Skin epidermis (tissue), 12 donors: Measurements from ENCODE around the gene SORCS2.

ENCODE experiments used
- H3K27ac ChIP-seq, 21 experiments: fragments of 200-600 bp; sonication (generic) in 11 of 21; one replicate each; pipeline ENCODE4 v1.5.0; 2020; ENCODE audit warnings: mild to moderate bottlenecking in 3 of 21, inconsistent platforms in 2 of 21, moderate library complexity in 2 of 21
- H3K4me3 ChIP-seq, 7 experiments: fragments of 200-600 bp; sonication (generic) in 2 of 7; one replicate each; pipeline ENCODE4 v1.5.0; 2020; ENCODE audit warnings: inconsistent platforms in 2 of 7, mild to moderate bottlenecking in 2 of 7, moderate library complexity in 1 of 7

SORCS2 gene

GRCh38 chr4:7309181-7309580 is 116.8 kb downstream of the SORCS2 start:
- H3K4me3 ChIP-seq: no peak overlapping the region
- H3K27ac ChIP-seq: no peak overlapping the region

GRCh38 chr4:7309636-7310390 is 117.5 kb downstream of the SORCS2 start:
- Histone ChIP-seq H3K27ac (no peak overlapping the region), H3K4me3 (no peak overlapping the region)

- Histone ChIP-seq H3K27ac (no peak overlapping the region), H3K4me3 (no peak overlapping the region)
Observed at GRCh38 chr4:7310451-7310850, 118.1 kb downstream of the SORCS2 start.

- H3K27ac ChIP-seq: no peak overlapping the region
- H3K4me3 ChIP-seq: no peak overlapping the region
Observed at GRCh38 chr4:7311205-7311604, 118.9 kb downstream of the SORCS2 start.

- no peak overlapping the region for H3K4me3 ChIP-seq
- H3K27ac ChIP-seq: no peak overlapping the region
Observed at GRCh38 chr4:7312691-7313090, 120.4 kb downstream of the SORCS2 start.

GRCh38 chr4:7313347-7313811 is 121.0 kb downstream of the SORCS2 start:
- no peak overlapping the region for H3K4me3 ChIP-seq
- no peak overlapping the region for H3K27ac ChIP-seq

- no peak overlapping the region for H3K27ac ChIP-seq
- H3K4me3 ChIP-seq: no peak overlapping the region
Observed at GRCh38 chr4:7313991-7314390, 121.7 kb downstream of the SORCS2 start.

GRCh38 chr4:7315286-7315685 is 122.9 kb downstream of the SORCS2 start:
- Histone ChIP-seq H3K4me3 (no peak overlapping the region), H3K27ac (no peak overlapping the region)

GRCh38 chr4:7315935-7316334 is 123.6 kb downstream of the SORCS2 start:
- Histone ChIP-seq H3K4me3 (no peak overlapping the region), H3K27ac (no peak overlapping the region)

GRCh38 chr4:7319024-7319423 is 126.7 kb downstream of the SORCS2 start:
- H3K4me3 ChIP-seq: no peak overlapping the region
- H3K27ac ChIP-seq: no peak overlapping the region

GRCh38 chr4:7320206-7320797 is 128.0 kb downstream of the SORCS2 start:
- Histone ChIP-seq H3K4me3 (no peak overlapping the region), H3K27ac (no peak overlapping the region)

GRCh38 chr4:7322166-7322991 is 130.0 kb downstream of the SORCS2 start:
- Histone ChIP-seq H3K4me3 (no peak overlapping the region), H3K27ac (no peak overlapping the region)

- no peak overlapping the region for H3K4me3 ChIP-seq
- H3K27ac ChIP-seq: no peak overlapping the region
Observed at GRCh38 chr4:7323461-7323871, 131.1 kb downstream of the SORCS2 start.

- no peak overlapping the region for H3K27ac ChIP-seq
Observed at GRCh38 chr4:7323872-7324650, 131.7 kb downstream of the SORCS2 start.

GRCh38 chr4:7324651-7325121 is 132.3 kb downstream of the SORCS2 start:
- Histone ChIP-seq H3K27ac (no peak overlapping the region), H3K4me3 (no peak overlapping the region)

More at GRCh38 chr4:7323872-7324650, 131.7 kb downstream of the SORCS2 start:
- H3K4me3 ChIP-seq: no peak overlapping the region

- Histone ChIP-seq H3K27ac (no peak overlapping the region), H3K4me3 (no peak overlapping the region)
Observed at GRCh38 chr4:7325541-7325940, 133.2 kb downstream of the SORCS2 start.

GRCh38 chr4:7326306-7326692 is 134.0 kb downstream of the SORCS2 start:
- Histone ChIP-seq H3K27ac (no peak overlapping the region), H3K4me3 (no peak overlapping the region)

- Histone ChIP-seq H3K27ac (no peak overlapping the region), H3K4me3 (no peak overlapping the region)
Observed at GRCh38 chr4:7326693-7327340, 134.5 kb downstream of the SORCS2 start.

- H3K27ac ChIP-seq: no peak overlapping the region
- no peak overlapping the region for H3K4me3 ChIP-seq
Observed at GRCh38 chr4:7327341-7327885, 135.1 kb downstream of the SORCS2 start.
